NCI-H2196 treated with DMSO at 0.1 percent for 48 hours (cell line): Measurements from ENCODE around the gene DLG2.

Experiments used
- DNase-seq: peaks from one replicate; lab custom pipeline; 2025; ENCODE audit not compliant: unreplicated experiment; lab: John Stamatoyannopoulos, UW

Gene DLG2

GRCh38 chr11:84071851-84072250 lies 1555.3 kb downstream of the DLG2 start:
- no peak for DNase-seq

- no peak for DNase-seq
These were observed 1558.1 kb downstream of the DLG2 start for GRCh38 chr11:84069048-84069447.

- DNase-seq = no peak
These were observed 1565.4 kb downstream of the DLG2 start for GRCh38 chr11:84061726-84062125.

- DNase-seq = no peak
These were observed 1570.3 kb downstream of the DLG2 start for GRCh38 chr11:84056653-84057376.

- no peak for DNase-seq
These were observed 1582.0 kb downstream of the DLG2 start for GRCh38 chr11:84045146-84045545.

GRCh38 chr11:84044706-84045105 lies 1582.4 kb downstream of the DLG2 start:
- DNase-seq = no peak

- no peak for DNase-seq
These were observed 1590.4 kb downstream of the DLG2 start for GRCh38 chr11:84036664-84037194.

- no peak for DNase-seq
These were observed 1591.5 kb downstream of the DLG2 start for GRCh38 chr11:84035645-84036044.

GRCh38 chr11:84034484-84034883 lies 1592.7 kb downstream of the DLG2 start:
- no peak for DNase-seq

GRCh38 chr11:84024266-84024665 lies 1602.9 kb downstream of the DLG2 start:
- no peak for DNase-seq

- no peak for DNase-seq
These were observed 1604.4 kb downstream of the DLG2 start for GRCh38 chr11:84022695-84023094.

- no peak for DNase-seq
These were observed 1604.9 kb downstream of the DLG2 start for GRCh38 chr11:84022201-84022600.

- no peak for DNase-seq
These were observed 1605.9 kb downstream of the DLG2 start for GRCh38 chr11:84021291-84021690.

- DNase-seq = no peak
These were observed 1607.5 kb downstream of the DLG2 start for GRCh38 chr11:84019571-84020194.

GRCh38 chr11:84014539-84014938 lies 1612.6 kb downstream of the DLG2 start:
- no peak for DNase-seq

- DNase-seq = no peak
These were observed 1614.8 kb downstream of the DLG2 start for GRCh38 chr11:84012171-84012826.

GRCh38 chr11:84003181-84003580 lies 1624.0 kb downstream of the DLG2 start:
- no peak for DNase-seq

- no peak for DNase-seq
These were observed 1628.2 kb downstream of the DLG2 start for GRCh38 chr11:83998921-83999320.

GRCh38 chr11:83990160-83990733 lies 1636.9 kb downstream of the DLG2 start:
- DNase-seq = no peak

- DNase-seq = no peak
These were observed 1644.3 kb downstream of the DLG2 start for GRCh38 chr11:83982825-83983224.

GRCh38 chr11:83979593-83979992 lies 1647.6 kb downstream of the DLG2 start:
- DNase-seq = no peak

- DNase-seq = no peak
These were observed 1648.2 kb downstream of the DLG2 start for GRCh38 chr11:83978942-83979341.
